Skeletal muscle tissue (tissue), 4 donors: ENCODE data around the gene SLC51B. TPM values are rescaled to one million over a fixed set of nuclear protein-coding genes. Genes with fewer than 3 reads are reported as not detected.

Source experiments
- H3K27ac ChIP-seq: one replicate; pipeline ENCODE4 v1.7.0; 2013; ENCODE audit warnings: mild to moderate bottlenecking, low read depth, low read length, inconsistent platforms
- H3K27me3 ChIP-seq, 3 donors: one replicate each; pipeline ENCODE4 v1.7.0; 2013; ENCODE audit warnings: low read length in 3 of 3; ENCODE audit not compliant: control insufficient read depth in 3 of 3, insufficient read depth in 3 of 3
- H3K36me3 ChIP-seq, 3 donors: one replicate each; pipeline ENCODE4 v1.7.0; 2013; ENCODE audit warnings: low read length in 3 of 3; ENCODE audit not compliant: control insufficient read depth in 3 of 3, insufficient read depth in 3 of 3
- H3K4me1 ChIP-seq, 3 donors: one replicate each; pipeline ENCODE4 v1.7.0; 2013; ENCODE audit warnings: low read length in 3 of 3, mild to moderate bottlenecking in 3 of 3; ENCODE audit not compliant: control insufficient read depth in 3 of 3, insufficient read depth in 3 of 3
- H3K4me3 ChIP-seq, 3 donors: one replicate each; pipeline ENCODE4 v1.7.0; 2013; ENCODE audit warnings: low read length in 3 of 3
- H3K9ac ChIP-seq, 3 donors: one replicate each; pipeline ENCODE4 v1.7.0; 2013; ENCODE audit warnings: low read length in 3 of 3, mild to moderate bottlenecking in 3 of 3, moderate library complexity in 2 of 3, low read depth in 1 of 3
- H3K9me3 ChIP-seq, 3 donors: one replicate each; pipeline ENCODE4 v1.7.0; 2013; ENCODE audit warnings: low read length in 3 of 3; ENCODE audit not compliant: control insufficient read depth in 3 of 3
- total RNA-seq: library from RNA; depleted of rRNA; stranded (reverse); fragments of >200 nt; gene quantifications from one replicate; pipeline ENCODE4 v1.2.3, GENCODE V29; 2014
- donor health status: Osteomylitis.

The SLC51B gene
- total RNA-seq, 1 donor from 2014 or later, result 0.52 TPM

GRCh38 chr15:65054333-65055200, 9.4 kb downstream of the SLC51B start:
- H3K4me1 ChIP-seq, result peaks cover 10 to 24% (median 19%) of the 10 kb centered on the region in 3 donors
- peak overlapping the region in 1 of 3 donors; percentile 60 for H3K9ac ChIP-seq
- H3K27me3 ChIP-seq, result no peaks in the 10 kb centered on the region
- H3K9me3 ChIP-seq, result no peaks in the 10 kb centered on the region
- H3K4me3 ChIP-seq, result peak overlapping the region in 1 of 3 donors; percentile 29
- H3K27ac ChIP-seq, result no peak overlapping the region
- peaks cover 5 to 40% (median 19%) of the 10 kb centered on the region in 3 donors for H3K36me3 ChIP-seq

- Histone ChIP-seq H3K9ac (no peak overlapping the region), H3K27me3 (no peaks in the 10 kb centered on the region), H3K4me1 (peaks cover 8 to 19% (median 16%) of the 10 kb centered on the region in 3 donors), H3K4me3 (no peak overlapping the region), H3K9me3 (no peaks in the 10 kb centered on the region), H3K36me3 (peaks cover 5 to 40% (median 19%) of the 10 kb centered on the region in 3 donors), H3K27ac (no peak overlapping the region)
These were observed 10.1 kb downstream of the SLC51B start for GRCh38 chr15:65055201-65055870.

GRCh38 chr15:65056106-65056505, 10.9 kb downstream of the SLC51B start:
- no peaks in the 10 kb centered on the region for H3K9me3 ChIP-seq
- H3K36me3 ChIP-seq, result peaks cover 5 to 40% (median 19%) of the 10 kb centered on the region in 3 donors
- peak overlapping the region in 1 of 3 donors; percentile 33 for H3K9ac ChIP-seq
- H3K27ac ChIP-seq, result no peak overlapping the region
- H3K27me3 ChIP-seq, result no peaks in the 10 kb centered on the region
- H3K4me1 ChIP-seq, result peaks cover 8 to 22% (median 18%) of the 10 kb centered on the region in 3 donors
- no peak overlapping the region for H3K4me3 ChIP-seq

GRCh38 chr15:65056868-65057548, 11.8 kb downstream of the SLC51B start:
- H3K9ac ChIP-seq, result no peak overlapping the region
- H3K27ac ChIP-seq, result no peak overlapping the region
- peaks cover 5 to 39% (median 19%) of the 10 kb centered on the region in 3 donors for H3K36me3 ChIP-seq
- H3K4me3 ChIP-seq, result no peak overlapping the region
- peaks cover 8 to 24% (median 21%) of the 10 kb centered on the region in 3 donors for H3K4me1 ChIP-seq
- H3K9me3 ChIP-seq, result no peaks in the 10 kb centered on the region
- no peaks in the 10 kb centered on the region for H3K27me3 ChIP-seq

GRCh38 chr15:65057549-65057940, 12.4 kb downstream of the SLC51B start:
- H3K4me3 ChIP-seq, result no peak overlapping the region
- peaks cover 8 to 24% (median 24%) of the 10 kb centered on the region in 3 donors for H3K4me1 ChIP-seq
- no peak overlapping the region for H3K27ac ChIP-seq
- H3K27me3 ChIP-seq, result no peaks in the 10 kb centered on the region
- peaks cover 5 to 39% (median 19%) of the 10 kb centered on the region in 3 donors for H3K36me3 ChIP-seq
- H3K9ac ChIP-seq, result no peak overlapping the region
- no peaks in the 10 kb centered on the region for H3K9me3 ChIP-seq

- Histone ChIP-seq H3K9me3 (no peaks in the 10 kb centered on the region), H3K36me3 (peaks cover 5 to 34% (median 19%) of the 10 kb centered on the region in 3 donors), H3K4me3 (no peak overlapping the region), H3K27ac (no peak overlapping the region), H3K27me3 (no peaks in the 10 kb centered on the region), H3K9ac (no peak overlapping the region), H3K4me1 (peaks cover 8 to 27% (median 24%) of the 10 kb centered on the region in 3 donors)
These were observed 13.5 kb downstream of the SLC51B start for GRCh38 chr15:65058394-65059368.

- H3K4me1 ChIP-seq, result peaks cover 8 to 27% (median 23%) of the 10 kb centered on the region in 3 donors
- no peak overlapping the region for H3K27ac ChIP-seq
- H3K4me3 ChIP-seq, result no peak overlapping the region
These were observed 14.2 kb downstream of the SLC51B start for GRCh38 chr15:65059369-65059750.

GRCh38 chr15:65059931-65060596, 14.9 kb downstream of the SLC51B start:
- H3K9me3 ChIP-seq, result no peaks in the 10 kb centered on the region
- H3K4me1 ChIP-seq, result peaks cover 8 to 21% (median 17%) of the 10 kb centered on the region in 3 donors
- H3K27ac ChIP-seq, result peak overlapping the region; percentile 30
- no peaks in the 10 kb centered on the region for H3K27me3 ChIP-seq
- H3K9ac ChIP-seq, result no peak overlapping the region
- H3K36me3 ChIP-seq, result peaks cover 5 to 28% (median 17%) of the 10 kb centered on the region in 3 donors
- no peak overlapping the region for H3K4me3 ChIP-seq

More at GRCh38 chr15:65059369-65059750, 14.2 kb downstream of the SLC51B start:
- H3K9ac ChIP-seq, result no peak overlapping the region
- no peaks in the 10 kb centered on the region for H3K27me3 ChIP-seq
- no peaks in the 10 kb centered on the region for H3K9me3 ChIP-seq
- H3K36me3 ChIP-seq, result peaks cover 5 to 34% (median 19%) of the 10 kb centered on the region in 3 donors
